ENCODE data around the gene PRDM12.

GRCh38 chr9:130669965-130670364 lies 5.6 kb downstream of the PRDM12 start:
- TF ChIP-seq POLR2A (IDR thresholded peaks at IDR 0.05), result no peak
- TF ChIP-seq, protein P1, sequence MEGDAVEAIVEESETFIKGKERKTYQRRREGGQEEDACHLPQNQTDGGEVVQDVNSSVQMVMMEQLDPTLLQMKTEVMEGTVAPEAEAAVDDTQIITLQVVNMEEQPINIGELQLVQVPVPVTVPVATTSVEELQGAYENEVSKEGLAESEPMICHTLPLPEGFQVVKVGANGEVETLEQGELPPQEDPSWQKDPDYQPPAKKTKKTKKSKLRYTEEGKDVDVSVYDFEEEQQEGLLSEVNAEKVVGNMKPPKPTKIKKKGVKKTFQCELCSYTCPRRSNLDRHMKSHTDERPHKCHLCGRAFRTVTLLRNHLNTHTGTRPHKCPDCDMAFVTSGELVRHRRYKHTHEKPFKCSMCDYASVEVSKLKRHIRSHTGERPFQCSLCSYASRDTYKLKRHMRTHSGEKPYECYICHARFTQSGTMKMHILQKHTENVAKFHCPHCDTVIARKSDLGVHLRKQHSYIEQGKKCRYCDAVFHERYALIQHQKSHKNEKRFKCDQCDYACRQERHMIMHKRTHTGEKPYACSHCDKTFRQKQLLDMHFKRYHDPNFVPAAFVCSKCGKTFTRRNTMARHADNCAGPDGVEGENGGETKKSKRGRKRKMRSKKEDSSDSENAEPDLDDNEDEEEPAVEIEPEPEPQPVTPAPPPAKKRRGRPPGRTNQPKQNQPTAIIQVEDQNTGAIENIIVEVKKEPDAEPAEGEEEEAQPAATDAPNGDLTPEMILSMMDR (IDR thresholded peaks at IDR 0.05), result no peak
